Prostate gland (tissue), 2 donors: ENCODE results near the gene PAX5. TPM values are rescaled to one million over a fixed set of nuclear protein-coding genes. Genes with fewer than 3 reads are reported as not detected.

Source experiments
- DNase-seq: peaks from one replicate; pipeline ENCODE4 v3.0.0-alpha.2; 2019; ENCODE audit warnings: low spot score
- H3K27ac ChIP-seq, 2 donors: fragments of 200-600 bp; sonication (generic); 2 replicates each; pipeline ENCODE4 v1.5.1; 2017 to 2019
- H3K27me3 ChIP-seq: fragments of 200-600 bp; sonication (generic); replicated peaks from 2 replicates; pipeline ENCODE4 v1.5.1; 2019; ENCODE audit not compliant: insufficient read depth
- H3K36me3 ChIP-seq, 2 donors: fragments of 200-600 bp; sonication (generic); 1 replicate in 1 of 2; 2 replicates in 1 of 2; pipeline versions ENCODE4 v1.5.1 to v1.8.1; 2017 to 2019
- H3K4me1 ChIP-seq: fragments of 200-600 bp; sonication (generic); replicated peaks from 2 replicates; pipeline ENCODE4 v1.5.1; 2019
- H3K4me3 ChIP-seq, 2 donors: fragments of 200-600 bp; sonication (generic); 2 replicates each; pipeline ENCODE4 v1.5.1; 2017 to 2019
- H3K9me3 ChIP-seq: fragments of 200-600 bp; sonication (generic); 2 replicates; pipeline ENCODE4 v1.5.1; 2017
- POLR2A ChIP-seq: fragments of 450-650 bp; IDR thresholded peaks from one replicate; pipeline ENCODE4 v1.6.1; 2016; ENCODE audit warnings: antibody characterized with exemption, mild to moderate bottlenecking
- POLR2AphosphoS5 ChIP-seq: sonication (generic); formaldehyde crosslinking; IDR thresholded peaks from one replicate; pipeline ENCODE4 v1.6.1; 2017; ENCODE audit warnings: antibody characterized with exemption
- WGBS: methylation state at CpG from one replicate; pipeline ENCODE4 v1.1.5; 2018; 5-methylcytosine and 5-hydroxymethylcytosine counted together
- intact Hi-C: fragments of 100-400 bp; cut with DNase I; formaldehyde crosslinking; loops from one replicate; pipeline ENCODE4 v1.14.2; 2022
- total RNA-seq, 2 donors: library from RNA; depleted of rRNA; stranded (reverse); fragments of >200 nt; gene quantifications; one replicate each; pipeline ENCODE4 v1.1.0, GENCODE V29; 2016
- TF ChIP-seq, protein P1 (sequence below), 4 experiments: fragments of 200-600 bp in 2 of 4; fragments of 450-650 bp in 2 of 4; sonication (generic) in 2 of 4; IDR thresholded peaks; 1 replicate in 3 of 4; 2 replicates in 1 of 4; pipeline ENCODE4 v1.5.1; 2016 to 2019; ENCODE audit warnings: antibody characterized with exemption in 4 of 4, mild to moderate bottlenecking in 2 of 4, moderate library complexity in 2 of 4

Gene PAX5
- total RNA-seq, 2 donors from 2014 or later = 0.05 to 0.11 TPM

DNA sequence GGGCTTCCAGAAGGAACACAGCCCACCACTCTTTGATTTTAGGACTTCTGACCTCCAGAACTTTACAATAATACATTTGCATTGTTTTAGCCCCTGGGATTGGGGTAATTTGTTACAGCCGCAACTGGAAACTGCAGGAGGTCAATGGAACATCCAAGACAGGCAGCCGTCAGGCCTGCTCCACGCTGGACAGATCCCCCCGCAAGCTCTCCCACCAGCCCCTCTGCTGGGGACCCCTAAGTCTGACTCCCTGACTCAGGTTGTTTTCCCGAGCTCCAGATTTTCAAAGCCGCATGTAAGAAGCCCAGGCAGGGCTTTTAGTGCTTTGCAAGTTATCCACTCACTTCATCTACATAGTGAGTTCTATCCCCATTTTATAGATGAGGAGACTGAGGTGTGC is 127.6 kb downstream of the PAX5 start:
- H3K36me3 ChIP-seq = no peaks in the 10 kb centered on the region
- no peak overlapping the region for H3K27ac ChIP-seq
- WGBS = 89% methylated on average over 6 of the region's 6 CpGs
- no peak overlapping the region for H3K4me3 ChIP-seq
- H3K4me1 ChIP-seq = no peaks in the 10 kb centered on the region
- TF ChIP-seq, protein P1, sequence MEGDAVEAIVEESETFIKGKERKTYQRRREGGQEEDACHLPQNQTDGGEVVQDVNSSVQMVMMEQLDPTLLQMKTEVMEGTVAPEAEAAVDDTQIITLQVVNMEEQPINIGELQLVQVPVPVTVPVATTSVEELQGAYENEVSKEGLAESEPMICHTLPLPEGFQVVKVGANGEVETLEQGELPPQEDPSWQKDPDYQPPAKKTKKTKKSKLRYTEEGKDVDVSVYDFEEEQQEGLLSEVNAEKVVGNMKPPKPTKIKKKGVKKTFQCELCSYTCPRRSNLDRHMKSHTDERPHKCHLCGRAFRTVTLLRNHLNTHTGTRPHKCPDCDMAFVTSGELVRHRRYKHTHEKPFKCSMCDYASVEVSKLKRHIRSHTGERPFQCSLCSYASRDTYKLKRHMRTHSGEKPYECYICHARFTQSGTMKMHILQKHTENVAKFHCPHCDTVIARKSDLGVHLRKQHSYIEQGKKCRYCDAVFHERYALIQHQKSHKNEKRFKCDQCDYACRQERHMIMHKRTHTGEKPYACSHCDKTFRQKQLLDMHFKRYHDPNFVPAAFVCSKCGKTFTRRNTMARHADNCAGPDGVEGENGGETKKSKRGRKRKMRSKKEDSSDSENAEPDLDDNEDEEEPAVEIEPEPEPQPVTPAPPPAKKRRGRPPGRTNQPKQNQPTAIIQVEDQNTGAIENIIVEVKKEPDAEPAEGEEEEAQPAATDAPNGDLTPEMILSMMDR (IDR thresholded peaks at IDR 0.05) = no peak
- TF ChIP-seq POLR2A = no peak
- TF ChIP-seq POLR2AphosphoS5 = no peak
- DNase-seq = no peak
- peaks cover 16% of the 10 kb centered on the region for H3K27me3 ChIP-seq
- intact Hi-C loops = no loop called here
- no peaks in the 10 kb centered on the region for H3K9me3 ChIP-seq

DNA sequence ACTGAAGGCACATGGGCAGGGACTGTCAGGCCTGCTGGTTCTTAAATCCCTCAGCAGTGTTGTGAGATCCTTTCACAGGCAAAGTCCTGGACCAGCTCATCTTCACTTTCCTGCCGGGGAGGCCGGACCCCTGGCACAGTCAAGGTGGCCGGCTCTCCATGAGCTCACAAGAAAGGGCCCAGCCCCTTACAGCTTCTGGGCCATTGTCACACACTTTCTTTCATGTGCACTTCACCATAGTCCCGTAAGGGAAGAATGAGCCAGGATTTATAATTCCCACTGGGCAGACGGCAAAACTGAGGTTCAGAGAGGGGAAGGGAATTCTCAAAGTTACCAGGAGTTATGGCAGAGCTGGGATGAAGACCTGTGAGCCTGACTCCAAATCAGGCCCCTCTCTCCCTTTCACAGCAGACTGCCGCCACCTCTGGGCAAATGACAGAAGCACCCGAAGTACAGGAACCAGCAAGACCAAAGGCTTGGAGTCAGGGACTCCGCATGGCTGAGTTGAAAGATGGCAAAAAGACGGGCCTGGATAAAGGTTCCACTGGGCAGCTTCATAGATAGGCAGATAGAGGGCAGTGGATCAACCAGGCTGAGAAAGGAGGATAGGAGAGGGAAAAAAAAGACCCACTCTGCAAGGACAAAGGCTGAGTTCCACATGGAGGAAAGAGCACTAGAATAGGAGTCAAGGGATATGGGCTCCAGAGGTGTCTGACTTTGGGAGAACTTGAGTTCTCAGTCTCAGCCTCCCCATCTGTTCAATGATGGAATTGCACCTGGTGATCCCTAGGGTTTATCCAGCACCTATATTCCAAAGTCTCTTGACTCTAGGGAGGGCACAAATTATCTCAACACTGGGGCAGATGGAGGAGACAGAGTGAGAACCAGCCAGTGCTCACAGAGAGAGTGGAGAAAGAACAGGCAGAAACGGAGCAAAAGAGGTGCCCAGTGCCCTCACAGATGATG is 128.7 kb downstream of the PAX5 start:
- H3K36me3 ChIP-seq = no peaks in the 10 kb centered on the region
- no peak overlapping the region for H3K27ac ChIP-seq
- WGBS = 77% methylated on average over 10 of the region's 10 CpGs
- no peak overlapping the region for H3K4me3 ChIP-seq
- peaks cover 12% of the 10 kb centered on the region for H3K27me3 ChIP-seq
- intact Hi-C loops = no loop called here
- DNase-seq = no peak
- TF ChIP-seq POLR2A = no peak
- TF ChIP-seq, protein P1 (IDR thresholded peaks at IDR 0.05) = no peak
- no peak for TF ChIP-seq POLR2AphosphoS5
- no peaks in the 10 kb centered on the region for H3K9me3 ChIP-seq
- no peaks in the 10 kb centered on the region for H3K4me1 ChIP-seq

DNA sequence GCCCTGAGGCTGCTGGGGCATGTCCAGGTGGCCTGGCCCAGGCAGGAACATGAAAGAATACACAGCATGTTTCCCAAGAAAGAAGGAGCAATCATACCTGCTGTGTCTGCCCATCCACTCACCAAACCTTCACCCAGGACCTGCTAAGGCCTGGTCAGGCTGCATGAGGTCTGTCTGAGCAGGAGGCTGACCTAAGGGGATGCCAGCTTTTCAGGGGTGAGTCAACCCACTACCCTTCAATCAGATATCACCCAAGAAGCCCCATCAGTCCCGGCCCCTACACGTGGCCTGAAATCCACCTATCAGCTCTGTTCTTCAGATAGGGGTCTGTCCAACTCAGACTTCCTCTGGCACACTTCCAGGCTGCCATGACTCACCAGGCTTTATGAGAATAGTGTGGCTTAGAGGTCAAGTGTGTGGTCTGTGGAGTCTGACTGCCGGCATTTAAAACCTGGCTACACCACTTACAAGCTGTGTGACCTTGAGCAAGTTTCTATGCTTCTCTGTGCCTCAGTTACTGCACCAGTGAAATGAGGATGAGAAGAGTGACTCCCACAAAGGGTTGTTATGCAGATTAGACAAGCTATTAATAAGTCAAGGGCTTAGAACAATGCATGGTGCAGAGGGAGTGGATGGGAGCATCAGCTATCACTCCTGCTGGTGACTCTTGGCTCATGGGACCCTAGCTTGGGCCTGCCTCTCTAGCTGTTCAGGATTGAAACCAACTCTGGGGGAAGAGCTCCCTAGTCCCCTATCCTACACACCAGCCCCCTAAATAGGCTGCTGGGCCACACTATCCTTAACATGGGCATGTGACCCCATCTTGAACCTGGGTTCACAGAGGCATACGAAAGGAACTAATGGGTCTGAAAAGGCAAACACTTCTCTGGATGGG is 130.3 kb downstream of the PAX5 start:
- H3K27ac ChIP-seq = no peak overlapping the region
- peaks cover 12% of the 10 kb centered on the region for H3K27me3 ChIP-seq
- intact Hi-C loops = no loop called here
- H3K4me1 ChIP-seq = no peaks in the 10 kb centered on the region
- no peak for TF ChIP-seq POLR2AphosphoS5
- TF ChIP-seq, protein P1 (IDR thresholded peaks at IDR 0.05) = no peak
- TF ChIP-seq POLR2A = no peak
- no peak overlapping the region for H3K4me3 ChIP-seq
- 57% methylated on average over 4 of the region's 4 CpGs for WGBS
- no peak for DNase-seq
- H3K36me3 ChIP-seq = no peaks in the 10 kb centered on the region
- H3K9me3 ChIP-seq = no peaks in the 10 kb centered on the region

DNA sequence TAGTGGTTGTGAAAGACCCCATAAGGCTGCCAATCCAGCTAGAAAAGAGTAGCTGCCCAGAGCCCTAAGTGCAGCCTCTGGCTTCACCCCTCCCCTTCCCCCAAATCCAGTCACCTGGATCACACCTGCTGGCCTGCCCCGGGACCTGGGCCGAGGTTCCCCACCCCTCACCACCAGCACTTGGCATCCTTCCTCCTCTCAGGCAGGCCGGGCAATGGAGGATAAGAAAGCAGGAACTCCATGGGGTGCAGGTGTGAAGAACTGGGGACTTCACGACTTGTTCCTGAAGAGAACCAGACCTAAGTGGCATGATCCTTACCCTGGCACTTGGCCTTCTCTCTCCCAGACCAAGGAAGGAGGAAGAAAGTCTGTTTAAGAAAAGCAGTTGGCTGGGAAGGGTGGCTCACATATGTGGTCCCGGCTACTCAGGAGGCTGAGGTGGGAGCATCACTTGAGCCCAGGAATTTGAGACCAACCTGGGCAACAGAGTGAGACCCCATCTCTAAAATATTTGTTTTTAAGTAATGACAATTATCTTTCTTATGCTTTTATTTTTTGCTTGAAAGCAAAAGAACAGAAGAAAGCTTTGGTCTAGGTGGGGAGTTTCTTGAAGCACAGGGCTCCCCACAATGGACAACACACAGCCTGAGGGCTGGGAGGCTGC is 131.1 kb downstream of the PAX5 start:
- WGBS = 59% methylated on average over 5 of the region's 5 CpGs
- intact Hi-C loops = no loop called here
- TF ChIP-seq POLR2A = no peak
- DNase-seq = no peak
- H3K27ac ChIP-seq = no peak overlapping the region
- H3K36me3 ChIP-seq = no peaks in the 10 kb centered on the region
- no peaks in the 10 kb centered on the region for H3K4me1 ChIP-seq
- H3K4me3 ChIP-seq = no peak overlapping the region
- H3K27me3 ChIP-seq = peaks cover 12% of the 10 kb centered on the region
- no peaks in the 10 kb centered on the region for H3K9me3 ChIP-seq
